GM23248 (cell line): ENCODE measurements around the gene CTNNA2. TPM values are rescaled to one million over a fixed set of nuclear protein-coding genes. Genes with fewer than 3 reads are reported as not detected.
"Not testable (repeated sequence)": the region's sequence is repeated elsewhere in the genome, so short reads cannot be mapped to it uniquely, and the experiment has no call there.

Experiments used
- DNase-seq: peaks from one replicate; pipeline ENCODE4 v3.0.0-alpha.2; 2015
- H2AFZ ChIP-seq: fragments of 200-600 bp; sonication (generic); 2 replicates; pipeline ENCODE4 v1.6.1; 2016; ENCODE audit warnings: antibody characterized with exemption
- H3F3A ChIP-seq: fragments of 200-600 bp; sonication (generic); 2 replicates; pipeline ENCODE4 v1.6.1; 2016; ENCODE audit warnings: mild to moderate bottlenecking, antibody characterized with exemption, mixed run types; ENCODE audit not compliant: insufficient read depth
- H3K27ac ChIP-seq: fragments of 200-600 bp; sonication (generic); 2 replicates; pipeline ENCODE4 v1.5.1; 2016; ENCODE audit warnings: mild to moderate bottlenecking
- H3K27me3 ChIP-seq: fragments of 200-600 bp; sonication (generic); replicated peaks from 2 replicates; pipeline ENCODE4 v1.6.1; 2016; ENCODE audit warnings: mild to moderate bottlenecking; ENCODE audit not compliant: insufficient read depth
- H3K36me3 ChIP-seq: fragments of 200-600 bp; sonication (generic); 2 replicates; pipeline ENCODE4 v1.6.1; 2016; ENCODE audit warnings: low read depth, mild to moderate bottlenecking
- H3K4me1 ChIP-seq: fragments of 200-600 bp; sonication (generic); 2 replicates; pipeline ENCODE4 v1.6.1; 2016; ENCODE audit warnings: mild to moderate bottlenecking; ENCODE audit not compliant: insufficient read depth
- H3K4me2 ChIP-seq: fragments of 200-600 bp; sonication (generic); one replicate; pipeline ENCODE4 v1.6.1; 2016; ENCODE audit warnings: mild to moderate bottlenecking; ENCODE audit not compliant: unreplicated experiment
- H3K4me3 ChIP-seq: fragments of 200-600 bp; sonication (generic); 2 replicates; pipeline ENCODE4 v1.5.1; 2016; ENCODE audit warnings: mild to moderate bottlenecking
- H3K79me2 ChIP-seq: fragments of 200-600 bp; sonication (generic); 2 replicates; pipeline ENCODE4 v1.6.1; 2016; ENCODE audit warnings: mild to moderate bottlenecking; ENCODE audit not compliant: insufficient read depth
- H3K9ac ChIP-seq: fragments of 200-600 bp; sonication (generic); 2 replicates; pipeline ENCODE4 v1.6.1; 2016; ENCODE audit warnings: mild to moderate bottlenecking
- H3K9me2 ChIP-seq: fragments of 200-600 bp; sonication (generic); 2 replicates; pipeline ENCODE4 v1.6.1; 2016; ENCODE audit warnings: mixed run types, mild to moderate bottlenecking, moderate library complexity; ENCODE audit not compliant: insufficient read depth
- H3K9me3 ChIP-seq: fragments of 200-600 bp; sonication (generic); one replicate; pipeline ENCODE4 v1.6.1; 2017; ENCODE audit warnings: low read depth
- H4K20me1 ChIP-seq: fragments of 200-600 bp; sonication (generic); 2 replicates; pipeline ENCODE4 v1.6.0; 2016; ENCODE audit not compliant: insufficient read depth
- EZH2 ChIP-seq: fragments of 200-600 bp; sonication (generic); IDR thresholded peaks from 2 replicates; pipeline ENCODE4 v1.6.1; 2018; ENCODE audit warnings: antibody characterized with exemption, mild to moderate bottlenecking; ENCODE audit not compliant: insufficient read depth, poor library complexity, severe bottlenecking
- EZH2phosphoT487 ChIP-seq: fragments of 200-600 bp; sonication (generic); IDR thresholded peaks from 2 replicates; pipeline ENCODE4 v1.6.1; 2018; ENCODE audit warnings: antibody characterized with exemption, moderate library complexity, mild to moderate bottlenecking, low read depth; ENCODE audit not compliant: insufficient read depth
- WGBS, 2 experiments: methylation state at CpG; one replicate each; pipeline ENCODE4 v1.1.6; 2015 to 2017; ENCODE audit warnings: low lambda C conversion rate in 2 of 2, low coverage in 1 of 2; ENCODE audit errors: missing lambda C conversion rate in 2 of 2; 5-methylcytosine and 5-hydroxymethylcytosine counted together
- in situ Hi-C: fragments of 300-500 bp; cut with MboI; formaldehyde crosslinking; loops from 2 replicates; pipeline ENCODE4 v1.15.0; 2020
- polyA plus RNA-seq: library from polyadenylated mRNA; unstranded; fragments of >200 nt; fragmentation: Nextera tagmentation; extraction: Ambion mirVana; gene quantifications from 2 replicates; pipeline ENCODE4 v1.2.1, GENCODE V29; 2016
- total RNA-seq: library from RNA; depleted of rRNA; stranded (reverse); fragments of >200 nt; shearing (Covaris generic); gene quantifications from 2 replicates; pipeline ENCODE4 v1.2.3, GENCODE V29; 2014

CTNNA2 gene
- total and polyA plus RNA-seq, 2 experiments from 2014 or later = not detected

- DNase-seq = no peak
- no peak overlapping the region for H2AFZ ChIP-seq
- no peaks in the 10 kb centered on the region for H3F3A ChIP-seq
- H4K20me1 ChIP-seq = no peaks in the 10 kb centered on the region
- H3K9me2 ChIP-seq = no peaks in the 10 kb centered on the region
- no peak overlapping the region for H3K9ac ChIP-seq
- H3K4me3 ChIP-seq = no peak overlapping the region
- WGBS, 2 experiments = 37 to 38% methylated on average over 5 of the region's 5 CpGs
- no peaks in the 10 kb centered on the region for H3K79me2 ChIP-seq
- H3K9me3 ChIP-seq = no peaks in the 10 kb centered on the region
- H3K4me2 ChIP-seq = no peak overlapping the region
- in situ Hi-C loops = no loop called here
- H3K36me3 ChIP-seq = no peaks in the 10 kb centered on the region
- no peak for TF ChIP-seq EZH2phosphoT487
- no peak overlapping the region for H3K27ac ChIP-seq
- H3K4me1 ChIP-seq = no peaks in the 10 kb centered on the region
- H3K27me3 ChIP-seq = no peaks in the 10 kb centered on the region
Measured at GRCh38 chr2:80190166-80190565, 677.3 kb downstream of the CTNNA2 start.

GRCh38 chr2:80193566-80193965 is 680.7 kb downstream of the CTNNA2 start:
- Histone ChIP-seq H3K27ac (no peak overlapping the region), H3K36me3 (no peaks in the 10 kb centered on the region), H3K4me2 (no peak overlapping the region), H2AFZ (no peak overlapping the region), H4K20me1 (no peaks in the 10 kb centered on the region), H3K9me2 (no peaks in the 10 kb centered on the region), H3F3A (no peaks in the 10 kb centered on the region), H3K79me2 (no peaks in the 10 kb centered on the region), H3K9me3 (no peaks in the 10 kb centered on the region), H3K9ac (no peak overlapping the region), H3K4me3 (no peak overlapping the region), H3K27me3 (no peaks in the 10 kb centered on the region), H3K4me1 (no peaks in the 10 kb centered on the region)
- DNase-seq = no peak
- in situ Hi-C loops = no loop called here
- TF ChIP-seq EZH2 = no peak
- no peak for TF ChIP-seq EZH2phosphoT487

- H4K20me1 ChIP-seq = no peaks in the 10 kb centered on the region
- 27 to 29% methylated on average over 2 of the region's 2 CpGs for WGBS, 2 experiments
Measured at GRCh38 chr2:80195034-80195433, 682.2 kb downstream of the CTNNA2 start.

DNA sequence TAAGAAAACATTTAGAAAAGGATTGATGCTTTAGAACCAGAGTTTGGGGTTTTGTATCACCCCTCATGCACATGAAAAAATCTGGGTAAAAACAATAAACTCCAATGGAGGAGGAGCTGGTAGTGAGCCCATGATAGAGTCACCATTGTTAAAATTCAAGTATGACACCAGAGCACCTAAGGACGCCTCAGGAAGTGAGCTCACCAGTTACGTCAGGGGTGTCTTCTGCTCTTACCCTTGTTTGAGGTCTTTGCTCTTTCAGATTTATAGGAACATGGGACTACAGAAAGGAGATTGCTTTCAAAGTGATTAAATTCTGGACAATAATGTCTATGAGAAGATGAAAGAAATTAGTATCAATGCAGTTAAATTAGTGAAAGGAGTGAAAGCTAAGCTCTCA is 685.2 kb downstream of the CTNNA2 start:
- no peaks in the 10 kb centered on the region for H4K20me1 ChIP-seq
- no peak overlapping the region for H3K9ac ChIP-seq
- no peaks in the 10 kb centered on the region for H3K4me1 ChIP-seq
- WGBS, 2 experiments = 15 to 16% methylated on average over 2 of the region's 2 CpGs
- no peak for TF ChIP-seq EZH2phosphoT487
- TF ChIP-seq EZH2 = no peak
- no peaks in the 10 kb centered on the region for H3K9me2 ChIP-seq
- no peaks in the 10 kb centered on the region for H3K27me3 ChIP-seq
- no peaks in the 10 kb centered on the region for H3K9me3 ChIP-seq
- H2AFZ ChIP-seq = no peak overlapping the region
- H3K79me2 ChIP-seq = no peaks in the 10 kb centered on the region
- H3K4me2 ChIP-seq = no peak overlapping the region
- DNase-seq = no peak
- H3K36me3 ChIP-seq = no peaks in the 10 kb centered on the region
- no peaks in the 10 kb centered on the region for H3F3A ChIP-seq
- no peak overlapping the region for H3K27ac ChIP-seq
- H3K4me3 ChIP-seq = no peak overlapping the region
- in situ Hi-C loops = no loop called here

More at GRCh38 chr2:80195034-80195433, 682.2 kb downstream of the CTNNA2 start:
- Histone ChIP-seq H3K27ac (no peak overlapping the region), H3K9me2 (no peaks in the 10 kb centered on the region), H3K36me3 (no peaks in the 10 kb centered on the region), H3K4me3 (no peak overlapping the region), H3K4me1 (no peaks in the 10 kb centered on the region), H3K27me3 (no peaks in the 10 kb centered on the region), H3K4me2 (no peak overlapping the region), H3K9ac (no peak overlapping the region), H3K79me2 (no peaks in the 10 kb centered on the region), H2AFZ (no peak overlapping the region), H3F3A (no peaks in the 10 kb centered on the region), H3K9me3 (no peaks in the 10 kb centered on the region)
- no peak for DNase-seq
- no peak for TF ChIP-seq EZH2phosphoT487
- no peak for TF ChIP-seq EZH2
- in situ Hi-C loops = no loop called here

DNA sequence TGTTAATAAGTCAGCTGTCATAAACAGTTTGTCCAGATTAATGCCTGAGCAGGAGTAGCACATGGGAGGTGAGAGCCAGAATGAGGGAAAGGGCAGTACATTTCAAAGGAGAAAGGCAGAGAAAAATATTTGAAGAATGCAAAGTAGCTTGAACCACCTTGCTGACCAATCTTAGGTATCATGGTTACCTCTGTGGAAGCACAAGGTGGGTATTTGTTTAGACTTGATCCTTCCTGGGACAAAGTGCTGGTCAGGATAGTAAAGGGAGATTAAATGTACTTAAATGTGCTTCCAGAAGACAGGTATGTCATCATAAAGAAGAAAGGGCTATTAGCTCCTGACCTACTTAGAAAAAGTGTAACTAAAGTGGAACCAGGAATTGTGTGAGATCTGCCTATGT is 686.7 kb downstream of the CTNNA2 start:
- Histone ChIP-seq H3K27ac (no peak overlapping the region), H2AFZ (no peak overlapping the region), H4K20me1 (no peaks in the 10 kb centered on the region), H3F3A (no peaks in the 10 kb centered on the region), H3K4me1 (no peaks in the 10 kb centered on the region), H3K27me3 (no peaks in the 10 kb centered on the region), H3K9me3 (no peaks in the 10 kb centered on the region), H3K9me2 (no peaks in the 10 kb centered on the region), H3K9ac (no peak overlapping the region), H3K4me2 (no peak overlapping the region), H3K4me3 (no peak overlapping the region), H3K36me3 (no peaks in the 10 kb centered on the region), H3K79me2 (no peaks in the 10 kb centered on the region)
- in situ Hi-C loops = no loop called here
- DNase-seq = no peak
- TF ChIP-seq EZH2phosphoT487 (no peak), EZH2 (no peak)

GRCh38 chr2:80203929-80204328 is 691.1 kb downstream of the CTNNA2 start:
- 41 to 42% methylated on average over 4 of the region's 4 CpGs for WGBS, 2 experiments
- H3K4me2 ChIP-seq, H4K20me1 ChIP-seq, H3F3A ChIP-seq, H3K36me3 ChIP-seq, H3K9ac ChIP-seq, H3K27me3 ChIP-seq, H3K4me1 ChIP-seq, H3K9me2 ChIP-seq, in situ Hi-C loops, H3K79me2 ChIP-seq, H3K27ac ChIP-seq, H3K9me3 ChIP-seq, H2AFZ ChIP-seq, DNase-seq, H3K4me3 ChIP-seq: not testable (repeated sequence)
